ENCODE results near the gene CD300LG. TPM values are rescaled to one million over a fixed set of nuclear protein-coding genes. Genes with fewer than 3 reads are reported as not detected.
A peak's percentile ranks its signal among the peaks of the same experiment; 100 is the strongest.

The CD300LG gene
- total RNA-seq, 1 donor from 2014 or later, result not detected

DNA sequence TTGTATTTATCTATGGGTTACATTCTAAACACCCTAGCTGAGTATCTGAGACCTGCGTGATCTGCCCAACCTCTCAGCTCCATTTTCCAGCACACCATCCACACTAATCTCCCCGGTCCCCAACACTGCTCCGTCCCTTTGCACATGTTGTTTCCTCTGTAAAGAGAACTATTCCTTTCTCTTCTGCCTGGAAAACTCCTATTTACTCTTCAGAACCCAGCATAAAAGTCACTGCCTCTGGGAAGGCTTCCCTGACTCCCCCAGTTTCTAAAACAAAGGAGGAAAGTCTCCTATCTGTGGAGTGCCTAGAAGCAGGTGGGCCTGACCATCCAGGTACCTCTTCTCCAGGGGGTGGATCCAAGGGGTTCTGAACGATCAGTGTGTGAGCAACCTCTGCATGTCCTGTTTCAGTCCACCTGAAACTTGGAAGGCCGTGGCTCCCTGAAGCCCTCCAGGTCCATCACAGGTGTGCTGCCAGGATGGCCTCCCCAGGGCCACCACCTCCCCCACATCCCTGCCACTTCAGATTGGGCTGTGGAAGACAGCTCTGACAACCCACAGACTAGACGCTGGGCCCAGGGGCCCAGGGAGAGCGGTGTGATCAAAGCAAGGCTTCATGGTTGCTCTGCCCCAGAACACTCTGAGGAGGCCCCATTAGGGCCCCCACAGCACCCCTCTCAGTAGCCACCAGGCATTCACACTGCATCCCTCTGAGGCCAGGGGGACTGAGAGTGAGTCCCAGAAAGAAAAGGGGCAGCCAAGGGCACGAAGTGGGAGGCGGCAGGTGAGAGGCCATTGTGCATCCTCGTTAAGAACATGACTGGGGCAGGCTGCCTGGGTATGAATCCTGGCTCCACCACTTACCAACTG lies 34.3 kb upstream of the CD300LG start:
- H3K27ac Mint-ChIP-seq (ENCODE audit: unreplicated experiment), result no peak overlapping the region
- no peak overlapping the region for H3K4me3 Mint-ChIP-seq (ENCODE audit: unreplicated experiment)
- H3K27me3 Mint-ChIP-seq (ENCODE audit: unreplicated experiment), result no peaks in the 10 kb centered on the region
- no peaks in the 10 kb centered on the region for H3K9me3 Mint-ChIP-seq (ENCODE audit: unreplicated experiment)
- peaks cover 8% of the 10 kb centered on the region for H3K36me3 Mint-ChIP-seq (ENCODE audit: unreplicated experiment)
- DNase-seq (ENCODE audit: extremely low spot score, unreplicated experiment), result no peak
- H3K4me1 Mint-ChIP-seq (ENCODE audit: unreplicated experiment), result peaks cover 7% of the 10 kb centered on the region
- TF ChIP-seq, protein P1, sequence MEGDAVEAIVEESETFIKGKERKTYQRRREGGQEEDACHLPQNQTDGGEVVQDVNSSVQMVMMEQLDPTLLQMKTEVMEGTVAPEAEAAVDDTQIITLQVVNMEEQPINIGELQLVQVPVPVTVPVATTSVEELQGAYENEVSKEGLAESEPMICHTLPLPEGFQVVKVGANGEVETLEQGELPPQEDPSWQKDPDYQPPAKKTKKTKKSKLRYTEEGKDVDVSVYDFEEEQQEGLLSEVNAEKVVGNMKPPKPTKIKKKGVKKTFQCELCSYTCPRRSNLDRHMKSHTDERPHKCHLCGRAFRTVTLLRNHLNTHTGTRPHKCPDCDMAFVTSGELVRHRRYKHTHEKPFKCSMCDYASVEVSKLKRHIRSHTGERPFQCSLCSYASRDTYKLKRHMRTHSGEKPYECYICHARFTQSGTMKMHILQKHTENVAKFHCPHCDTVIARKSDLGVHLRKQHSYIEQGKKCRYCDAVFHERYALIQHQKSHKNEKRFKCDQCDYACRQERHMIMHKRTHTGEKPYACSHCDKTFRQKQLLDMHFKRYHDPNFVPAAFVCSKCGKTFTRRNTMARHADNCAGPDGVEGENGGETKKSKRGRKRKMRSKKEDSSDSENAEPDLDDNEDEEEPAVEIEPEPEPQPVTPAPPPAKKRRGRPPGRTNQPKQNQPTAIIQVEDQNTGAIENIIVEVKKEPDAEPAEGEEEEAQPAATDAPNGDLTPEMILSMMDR (IDR thresholded peaks at IDR 0.05), result no peak

- Mint-ChIP-seq H3K4me1 (ENCODE audit: unreplicated experiment) (peaks cover 7% of the 10 kb centered on the region), H3K4me3 (ENCODE audit: unreplicated experiment) (no peak overlapping the region), H3K36me3 (ENCODE audit: unreplicated experiment) (peaks cover 6% of the 10 kb centered on the region), H3K27ac (ENCODE audit: unreplicated experiment) (no peak overlapping the region), H3K27me3 (ENCODE audit: unreplicated experiment) (no peaks in the 10 kb centered on the region), H3K9me3 (ENCODE audit: unreplicated experiment) (no peaks in the 10 kb centered on the region)
- TF ChIP-seq, protein P1 (IDR thresholded peaks at IDR 0.05), result no peak
- DNase-seq (ENCODE audit: extremely low spot score, unreplicated experiment), result no peak
Observed at GRCh38 chr17:43813386-43813785, 33.6 kb upstream of the CD300LG start.

- DNase-seq (ENCODE audit: extremely low spot score, unreplicated experiment), result no peak
- Mint-ChIP-seq H3K4me3 (ENCODE audit: unreplicated experiment) (no peak overlapping the region), H3K4me1 (ENCODE audit: unreplicated experiment) (peaks cover 7% of the 10 kb centered on the region), H3K9me3 (ENCODE audit: unreplicated experiment) (no peaks in the 10 kb centered on the region), H3K36me3 (ENCODE audit: unreplicated experiment) (peaks cover 4% of the 10 kb centered on the region), H3K27me3 (ENCODE audit: unreplicated experiment) (no peaks in the 10 kb centered on the region), H3K27ac (ENCODE audit: unreplicated experiment) (no peak overlapping the region)
- TF ChIP-seq, protein P1 (IDR thresholded peaks at IDR 0.05), result no peak
Observed at GRCh38 chr17:43814026-43814425, 33.0 kb upstream of the CD300LG start.

DNA sequence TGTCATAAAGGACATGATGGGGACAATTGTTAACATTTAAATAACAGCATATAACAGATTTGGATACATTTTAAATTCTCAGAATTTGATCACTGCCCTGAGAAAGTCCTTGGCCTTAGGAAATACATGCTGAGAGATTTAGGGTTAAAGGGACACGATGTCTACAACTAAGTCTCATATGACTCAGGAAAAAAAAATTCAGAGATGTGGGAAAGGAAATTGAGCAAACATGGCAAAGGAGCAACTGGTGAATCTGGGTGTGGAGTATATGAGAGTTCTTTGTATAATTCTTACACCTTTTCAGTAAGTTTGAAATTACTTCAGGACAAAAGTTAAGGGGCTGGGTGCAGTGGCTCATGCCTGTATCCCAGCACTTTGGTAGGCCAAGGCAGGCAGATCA lies 32.3 kb upstream of the CD300LG start:
- Mint-ChIP-seq H3K27ac (ENCODE audit: unreplicated experiment) (peak overlapping the region; percentile 5), H3K9me3 (ENCODE audit: unreplicated experiment) (no peaks in the 10 kb centered on the region), H3K27me3 (ENCODE audit: unreplicated experiment) (no peaks in the 10 kb centered on the region), H3K4me1 (ENCODE audit: unreplicated experiment) (peaks cover 7% of the 10 kb centered on the region), H3K4me3 (ENCODE audit: unreplicated experiment) (no peak overlapping the region), H3K36me3 (ENCODE audit: unreplicated experiment) (peaks cover 10% of the 10 kb centered on the region)
- no peak for DNase-seq (ENCODE audit: extremely low spot score, unreplicated experiment)
- TF ChIP-seq, protein P1 (IDR thresholded peaks at IDR 0.05), result no peak
